Trophoblast cell (in vitro differentiated cells and primary cell): ENCODE measurements around the gene PLEKHO2.

ENCODE experiments used
- DNase-seq, 2 donors: peaks; one replicate each; pipeline ENCODE4 v3.0.0-alpha.2; 2016
- H2AFZ ChIP-seq: 2 replicates; pipeline ENCODE4 v1.6.1; 2013; ENCODE audit warnings: low read length, moderate library complexity, mild to moderate bottlenecking; ENCODE audit not compliant: insufficient read depth, poor library complexity
- H2AK5ac ChIP-seq: 2 replicates; pipeline ENCODE4 v1.6.1; 2013; ENCODE audit warnings: mild to moderate bottlenecking, low read length
- H2BK120ac ChIP-seq: 2 replicates; pipeline ENCODE4 v1.6.1; 2013; ENCODE audit warnings: low read length, mild to moderate bottlenecking, moderate library complexity; ENCODE audit not compliant: insufficient read depth, poor library complexity
- H2BK12ac ChIP-seq: 2 replicates; pipeline ENCODE4 v1.6.1; 2013; ENCODE audit warnings: mild to moderate bottlenecking, low read length, moderate library complexity
- H2BK5ac ChIP-seq: 2 replicates; pipeline ENCODE4 v1.6.1; 2013; ENCODE audit warnings: low read length, low read depth, moderate library complexity, mild to moderate bottlenecking; ENCODE audit not compliant: poor library complexity
- H3K14ac ChIP-seq: 2 replicates; pipeline ENCODE4 v1.6.1; 2013; ENCODE audit warnings: mild to moderate bottlenecking, low read length
- H3K18ac ChIP-seq: 2 replicates; pipeline ENCODE4 v1.6.1; 2013; ENCODE audit warnings: mild to moderate bottlenecking, low read length
- H3K23ac ChIP-seq: 2 replicates; pipeline ENCODE4 v1.6.1; 2013; ENCODE audit warnings: low read length
- H3K27ac ChIP-seq: 2 replicates; pipeline ENCODE4 v1.5.1; 2013; ENCODE audit warnings: low read depth, mild to moderate bottlenecking, inconsistent platforms, low read length, moderate library complexity
- H3K27me3 ChIP-seq: 2 replicates; pipeline ENCODE4 v1.6.1; 2013; ENCODE audit warnings: inconsistent platforms, mild to moderate bottlenecking, low read length, moderate library complexity; ENCODE audit not compliant: insufficient read depth
- H3K36me3 ChIP-seq, 2 experiments: 1 replicate in 1 of 2; 2 replicates in 1 of 2; pipeline ENCODE4 v1.6.1; 2013; ENCODE audit warnings: low read length in 2 of 2, mild to moderate bottlenecking in 2 of 2, moderate library complexity in 1 of 2; ENCODE audit not compliant: insufficient read depth in 2 of 2, control insufficient read depth in 1 of 2
- H3K4ac ChIP-seq: 2 replicates; pipeline ENCODE4 v1.6.1; 2013; ENCODE audit warnings: low read depth, mild to moderate bottlenecking, low read length, moderate library complexity
- H3K4me1 ChIP-seq, 2 experiments: 1 replicate in 1 of 2; 2 replicates in 1 of 2; pipeline ENCODE4 v1.6.1; 2013; ENCODE audit warnings: low read length in 2 of 2, mild to moderate bottlenecking in 2 of 2, moderate library complexity in 1 of 2; ENCODE audit not compliant: insufficient read depth in 2 of 2, control insufficient read depth in 1 of 2
- H3K4me2 ChIP-seq: 2 replicates; pipeline ENCODE4 v1.6.1; 2013; ENCODE audit warnings: inconsistent platforms, mild to moderate bottlenecking, low read length, moderate library complexity
- H3K4me3 ChIP-seq: 2 replicates; pipeline ENCODE4 v1.5.1; 2013; ENCODE audit warnings: mild to moderate bottlenecking, low read depth, low read length, inconsistent platforms
- H3K79me1 ChIP-seq: one replicate; pipeline ENCODE4 v1.6.1; 2013; ENCODE audit warnings: low read length
- H3K79me2 ChIP-seq: 2 replicates; pipeline ENCODE4 v1.6.1; 2013; ENCODE audit warnings: low read length, mild to moderate bottlenecking; ENCODE audit not compliant: control insufficient read depth, insufficient read depth, poor library complexity
- H3K9ac ChIP-seq: 2 replicates; pipeline ENCODE4 v1.6.1; 2013; ENCODE audit warnings: mild to moderate bottlenecking, low read length
- H3K9me3 ChIP-seq: 2 replicates; pipeline ENCODE4 v1.6.1; 2013; ENCODE audit warnings: low read depth, mild to moderate bottlenecking, control low read depth, inconsistent platforms, low read length; ENCODE audit not compliant: insufficient read depth
- H4K12ac ChIP-seq: 2 replicates; pipeline ENCODE4 v1.6.1; 2013; ENCODE audit warnings: low read depth, mild to moderate bottlenecking, low read length, moderate library complexity
- H4K8ac ChIP-seq: 2 replicates; pipeline ENCODE4 v1.6.1; 2013; ENCODE audit warnings: low read depth, mild to moderate bottlenecking, low read length, moderate library complexity
- H4K91ac ChIP-seq: one replicate; pipeline ENCODE4 v1.6.1; 2013; ENCODE audit warnings: low read depth, mild to moderate bottlenecking, low read length, moderate library complexity
- WGBS: extraction: QIAGEN DNeasy Blood & Tissue Kit; methylation state at CpG from one replicate; pipeline ENCODE4 v1.1.7; 2013; ENCODE audit warnings: missing lambda C conversion rate; ENCODE audit not compliant: insufficient read length, insufficient coverage; ENCODE audit errors: extremely low coverage; 5-methylcytosine and 5-hydroxymethylcytosine counted together

The PLEKHO2 gene

GRCh38 chr15:64902863-64903262 is 61.1 kb downstream of the PLEKHO2 start:
- H3K9me3 ChIP-seq, result peaks cover 6% of the 10 kb centered on the region
- H3K4ac ChIP-seq, result no peak overlapping the region
- no peak overlapping the region for H2BK120ac ChIP-seq
- H3K18ac ChIP-seq, result no peak overlapping the region
- no peak overlapping the region for H2BK5ac ChIP-seq
- no peak overlapping the region for H3K4me3 ChIP-seq
- no CpG with 5 or more reads among the region's 4 CpGs for WGBS
- H3K79me2 ChIP-seq, result no peaks in the 10 kb centered on the region
- H2BK12ac ChIP-seq, result no peak overlapping the region
- H3K4me1 ChIP-seq, result peaks cover 2 to 3% of the 10 kb centered on the region in 2 experiments
- no peak overlapping the region for H3K14ac ChIP-seq
- H3K23ac ChIP-seq, result no peak overlapping the region
- no peak overlapping the region for H4K12ac ChIP-seq
- H2AK5ac ChIP-seq, result no peak overlapping the region
- H3K4me2 ChIP-seq, result no peak overlapping the region
- no peaks in the 10 kb centered on the region for H3K79me1 ChIP-seq
- no peak overlapping the region for H4K8ac ChIP-seq
- H3K9ac ChIP-seq, result no peak overlapping the region
- DNase-seq, result no peak
- H4K91ac ChIP-seq, result no peak overlapping the region
- no peaks in the 10 kb centered on the region for H3K36me3 ChIP-seq
- no peak overlapping the region for H2AFZ ChIP-seq
- H3K27me3 ChIP-seq, result no peaks in the 10 kb centered on the region
- H3K27ac ChIP-seq, result no peak overlapping the region

DNA sequence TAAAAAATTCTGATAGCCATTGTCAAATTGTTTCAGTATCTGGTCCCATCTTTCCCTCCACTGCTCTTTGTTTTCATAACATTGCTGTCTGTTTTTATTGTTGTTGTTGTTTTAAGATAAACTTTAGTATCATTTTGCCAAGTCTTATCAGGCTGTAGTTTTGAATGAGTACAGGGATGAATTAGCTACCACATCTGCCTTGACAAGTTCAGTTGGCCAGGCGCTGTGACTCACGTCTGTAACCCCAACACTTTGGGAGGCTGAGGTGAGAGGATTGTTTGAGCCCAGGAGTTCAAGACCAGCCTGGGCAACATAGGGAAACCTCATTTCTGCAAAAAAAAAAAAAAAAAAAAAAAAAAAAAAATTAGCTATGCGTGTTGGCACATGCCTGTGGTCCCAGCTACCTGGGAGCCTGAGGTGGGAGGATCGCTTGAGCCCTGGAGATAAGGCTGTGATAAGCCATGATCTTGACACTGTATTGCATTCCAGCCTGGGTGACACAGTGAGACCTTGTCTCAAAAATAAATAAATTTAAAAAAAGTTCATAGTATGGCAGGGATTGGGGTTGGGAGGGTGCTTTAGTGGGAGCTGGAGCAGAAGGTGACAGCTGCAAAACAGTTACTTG is 61.7 kb downstream of the PLEKHO2 start:
- H3K27me3 ChIP-seq, result no peaks in the 10 kb centered on the region
- no peak overlapping the region for H4K12ac ChIP-seq
- H2BK5ac ChIP-seq, result no peak overlapping the region
- H2BK120ac ChIP-seq, result no peak overlapping the region
- no peak overlapping the region for H3K14ac ChIP-seq
- H3K36me3 ChIP-seq, result no peaks in the 10 kb centered on the region
- H3K4me3 ChIP-seq, result no peak overlapping the region
- no peak overlapping the region for H3K27ac ChIP-seq
- H2BK12ac ChIP-seq, result no peak overlapping the region
- H4K91ac ChIP-seq, result no peak overlapping the region
- no peak overlapping the region for H3K23ac ChIP-seq
- no peak overlapping the region for H2AFZ ChIP-seq
- H3K9ac ChIP-seq, result no peak overlapping the region
- peaks cover 6% of the 10 kb centered on the region for H3K9me3 ChIP-seq
- no peak overlapping the region for H3K18ac ChIP-seq
- peaks cover 2 to 3% of the 10 kb centered on the region in 2 experiments for H3K4me1 ChIP-seq
- no peak overlapping the region for H3K4me2 ChIP-seq
- peak; percentile 48 to 59 for DNase-seq
- no peaks in the 10 kb centered on the region for H3K79me1 ChIP-seq
- H3K4ac ChIP-seq, result no peak overlapping the region
- WGBS, result no CpG with 5 or more reads among the region's 4 CpGs
- H4K8ac ChIP-seq, result no peak overlapping the region
- H3K79me2 ChIP-seq, result no peaks in the 10 kb centered on the region
- H2AK5ac ChIP-seq, result no peak overlapping the region

GRCh38 chr15:64904189-64904588 is 62.5 kb downstream of the PLEKHO2 start:
- no peak overlapping the region for H3K9ac ChIP-seq
- H3K4me1 ChIP-seq, result peaks cover 2 to 3% of the 10 kb centered on the region in 2 experiments
- peak overlapping the region; percentile 68 for H2BK12ac ChIP-seq
- H3K9me3 ChIP-seq, result peaks cover 4% of the 10 kb centered on the region
- H3K4me3 ChIP-seq, result no peak overlapping the region
- no peaks in the 10 kb centered on the region for H3K36me3 ChIP-seq
- no peak overlapping the region for H4K12ac ChIP-seq
- no peak overlapping the region for H4K8ac ChIP-seq
- H4K91ac ChIP-seq, result no peak overlapping the region
- H2BK5ac ChIP-seq, result no peak overlapping the region
- no peaks in the 10 kb centered on the region for H3K79me1 ChIP-seq
- WGBS, result no CpG with 5 or more reads among the region's 4 CpGs
- H3K23ac ChIP-seq, result no peak overlapping the region
- H3K4ac ChIP-seq, result no peak overlapping the region
- H2AK5ac ChIP-seq, result no peak overlapping the region
- H3K27ac ChIP-seq, result no peak overlapping the region
- H3K27me3 ChIP-seq, result no peaks in the 10 kb centered on the region
- H2AFZ ChIP-seq, result no peak overlapping the region
- H3K79me2 ChIP-seq, result no peaks in the 10 kb centered on the region
- H3K18ac ChIP-seq, result no peak overlapping the region
- no peak overlapping the region for H2BK120ac ChIP-seq
- DNase-seq, result no peak
- no peak overlapping the region for H3K14ac ChIP-seq
- no peak overlapping the region for H3K4me2 ChIP-seq

DNA sequence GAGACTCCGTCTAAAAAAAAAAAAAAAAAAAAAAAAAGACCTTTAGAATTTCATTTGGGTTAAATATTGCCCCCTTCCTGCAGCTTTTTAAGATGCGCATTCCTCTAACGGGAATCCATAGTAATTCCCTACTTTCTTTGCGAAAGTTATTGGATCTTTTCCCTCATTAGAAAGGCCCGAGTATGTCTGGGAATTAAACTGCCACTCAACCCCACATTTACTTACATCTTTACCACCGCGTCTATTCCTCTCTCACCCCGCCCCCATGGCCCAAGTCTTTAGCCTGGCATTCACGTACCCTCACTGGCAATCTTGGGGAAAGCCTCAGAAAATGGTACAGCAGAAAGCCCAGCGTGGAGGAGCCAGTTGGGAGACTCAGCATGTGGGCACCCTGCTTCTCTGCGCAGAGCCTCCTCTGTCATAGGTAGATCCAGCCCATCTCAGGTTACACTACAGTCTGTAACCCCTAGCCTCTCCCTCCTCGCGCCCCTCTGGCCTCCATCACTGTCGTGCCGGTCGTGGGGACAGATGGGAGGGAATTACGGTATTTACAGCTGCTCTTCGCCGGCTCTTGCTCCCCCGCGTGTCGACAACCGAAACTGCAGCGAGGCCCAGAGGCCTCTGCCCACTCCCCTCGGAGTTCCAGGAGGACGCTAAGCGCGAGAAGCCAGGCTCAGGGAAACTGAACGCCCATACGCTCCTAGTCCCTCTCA is 63.6 kb downstream of the PLEKHO2 start:
- WGBS, result no CpG with 5 or more reads among the region's 30 CpGs
- no peak overlapping the region for H2BK5ac ChIP-seq
- no peak overlapping the region for H4K8ac ChIP-seq
- H3K27ac ChIP-seq, result no peak overlapping the region
- H3K14ac ChIP-seq, result no peak overlapping the region
- H2BK12ac ChIP-seq, result no peak overlapping the region
- DNase-seq, result peak; percentile 80 to 87
- no peaks in the 10 kb centered on the region for H3K36me3 ChIP-seq
- no peak overlapping the region for H2AK5ac ChIP-seq
- no peaks in the 10 kb centered on the region for H3K79me2 ChIP-seq
- no peak overlapping the region for H4K91ac ChIP-seq
- H4K12ac ChIP-seq, result no peak overlapping the region
- H3K9me3 ChIP-seq, result peaks cover 4% of the 10 kb centered on the region
- peak overlapping the region; percentile 21 for H2AFZ ChIP-seq
- H3K4me1 ChIP-seq, result peaks cover 2 to 3% of the 10 kb centered on the region in 2 experiments
- H3K18ac ChIP-seq, result no peak overlapping the region
- no peaks in the 10 kb centered on the region for H3K79me1 ChIP-seq
- no peak overlapping the region for H3K23ac ChIP-seq
- no peak overlapping the region for H3K9ac ChIP-seq
- no peaks in the 10 kb centered on the region for H3K27me3 ChIP-seq
- H3K4me3 ChIP-seq, result no peak overlapping the region
- H2BK120ac ChIP-seq, result no peak overlapping the region
- H3K4ac ChIP-seq, result no peak overlapping the region
- H3K4me2 ChIP-seq, result peak overlapping the region; percentile 64
